Motor neuron (in vitro differentiated cells): Measurements from ENCODE around the gene SEMA5B. TPM values are rescaled to one million over a fixed set of nuclear protein-coding genes. Genes with fewer than 3 reads are reported as not detected.

Experiments
- ATAC-seq, 8 experiments: fragments of 200-7000 bp; cut with Tn5 transposase; replicated peaks in 6 of 8; 2 replicates each; pipeline ENCODE4 v1.8.0; 2021; ENCODE audit warnings: mild to moderate bottlenecking in 8 of 8, moderate library complexity in 8 of 8
- H3K27ac ChIP-seq, 2 donors: fragments of 250-450 bp; sonication (Bioruptor Pico); 2 replicates each; pipeline ENCODE4 v1.9.0; 2021; ENCODE audit warnings: antibody characterized with exemption in 2 of 2, mild to moderate bottlenecking in 2 of 2, moderate library complexity in 1 of 2
- H3K4me1 ChIP-seq, 2 donors: fragments of 250-450 bp; sonication (Bioruptor Pico); replicated peaks in 1 of 2; 2 replicates each; pipeline ENCODE4 v1.6.1; 2021; ENCODE audit warnings: antibody characterized with exemption in 2 of 2, mild to moderate bottlenecking in 2 of 2, moderate library complexity in 1 of 2
- H3K4me3 ChIP-seq, 5 donors: fragments of 250-450 bp; sonication (Bioruptor Pico); 2 replicates each; pipeline ENCODE4 v1.9.0; 2021; ENCODE audit warnings: antibody characterized with exemption in 5 of 5, mild to moderate bottlenecking in 5 of 5, moderate library complexity in 4 of 5
- WGBS, 10 experiments: fragments of 450-650 bp; shearing (Covaris generic); methylation state at CpG; one replicate each; pipeline ENCODE4 v1.0.0; 2022; 5-methylcytosine and 5-hydroxymethylcytosine counted together
- in situ Hi-C, 9 experiments: fragments of 400-800 bp; cut with MboI; loops; one replicate each; pipeline ENCODE4 v1.15.0; 2021; ENCODE audit warnings: low sequenced_read_pairs in 9 of 9, low pct_unique_long_range_greater_than_20kb in 2 of 9; ENCODE audit not compliant: unreplicated experiment in 9 of 9
- total RNA-seq, 8 experiments: library from RNA; unstranded; fragments of 300-600 nt; gene quantifications; 2 replicates each; pipeline versions ENCODE4 v1.2.3 to v1.2.4, GENCODE V29; 2022

SEMA5B gene
- total RNA-seq, 8 experiments from 2014 or later = 0.38 to 34.5 (median 21.4) TPM

DNA sequence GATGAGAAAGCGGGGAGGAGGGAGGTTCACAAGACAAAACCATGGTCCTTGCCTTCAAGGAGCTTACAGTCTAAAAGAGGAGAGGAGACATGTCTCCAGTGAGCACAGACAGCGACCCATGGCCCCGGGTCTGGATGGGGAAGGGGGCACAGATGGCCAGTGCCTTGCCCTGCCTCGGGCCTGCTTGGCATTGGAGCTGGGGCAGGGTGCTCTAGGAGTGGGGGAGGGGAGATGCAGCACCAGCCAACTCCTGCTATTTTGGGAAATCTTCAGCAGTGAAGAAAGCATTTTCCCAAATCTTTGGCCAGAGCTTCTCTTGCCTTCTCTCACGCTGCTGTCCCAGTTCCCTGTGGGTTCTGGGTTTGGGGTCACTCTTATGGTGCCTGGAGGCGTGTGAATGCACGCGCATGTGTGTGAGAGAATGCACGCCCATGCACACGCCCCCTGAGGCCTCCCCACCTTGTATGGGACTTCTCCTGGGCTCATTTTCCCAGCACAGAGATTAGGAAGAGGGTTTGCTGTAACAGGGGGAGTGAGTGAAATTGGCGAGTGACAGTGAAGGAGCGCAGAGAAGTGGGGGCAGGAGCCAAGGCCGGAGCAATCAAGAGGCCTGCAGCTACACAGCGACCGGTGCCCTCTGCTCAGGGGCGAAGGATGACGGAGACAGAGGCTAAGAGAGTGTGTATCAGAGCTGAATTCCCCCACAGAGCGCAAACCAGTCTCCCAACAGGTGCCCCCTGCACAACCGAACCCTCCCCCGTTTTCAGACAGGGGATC lies 71.5 kb downstream of the SEMA5B start:
- in situ Hi-C loops = no loop called here
- Histone ChIP-seq H3K4me1 (peaks cover 11 to 22% of the 10 kb centered on the region in 2 donors), H3K27ac (no peak overlapping the region), H3K4me3 (no peak overlapping the region)
- ATAC-seq = no peak
- 27 to 100% (median 87%) methylated on average over 1 to 3 of the region's 20 CpGs; no CpG with 5 or more reads in 4 of the 10 experiments for WGBS, 10 experiments

DNA sequence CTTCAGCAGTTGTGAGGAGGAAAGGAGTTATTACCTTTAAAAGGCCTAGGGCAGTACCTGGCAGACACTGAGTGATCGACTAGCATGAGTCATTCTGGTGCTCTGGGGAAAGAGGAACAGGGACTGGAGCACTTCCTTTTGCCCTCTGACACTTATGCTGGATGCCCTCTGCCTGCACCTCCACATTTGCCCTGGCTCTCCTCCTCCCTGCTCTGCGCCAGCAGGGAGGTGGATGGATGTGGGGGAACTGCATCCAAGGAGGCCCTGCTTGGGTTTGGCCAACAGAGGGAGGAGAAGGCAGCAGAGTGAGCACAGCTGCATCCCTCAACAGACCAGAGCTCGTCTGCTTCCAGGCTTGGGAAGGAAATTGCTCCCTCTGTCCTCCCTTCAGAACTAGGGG lies 75.0 kb downstream of the SEMA5B start:
- peak in 6 of 8 experiments; percentile 47 to 81 (median 72) for ATAC-seq
- in situ Hi-C loops = no loop called here

DNA sequence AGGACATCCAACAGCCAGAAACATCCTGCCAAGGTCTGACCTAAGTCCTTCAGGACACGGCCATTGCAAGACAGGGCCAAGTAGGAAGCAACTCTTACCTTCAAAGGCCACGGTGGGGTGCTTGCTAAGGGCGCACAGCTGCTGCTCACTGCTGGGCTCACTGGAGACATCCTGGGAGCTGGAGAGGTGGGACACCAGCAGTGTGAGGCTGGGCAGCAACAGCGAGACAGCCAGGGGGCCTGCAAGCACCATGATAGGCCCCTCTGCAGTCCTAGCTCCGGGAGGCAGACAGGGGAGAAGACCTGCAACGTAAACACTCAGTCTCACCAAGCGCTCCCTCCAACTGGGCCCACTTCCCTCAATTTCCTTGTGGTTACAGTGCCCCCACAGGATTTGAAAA lies 79.2 kb downstream of the SEMA5B start:
- in situ Hi-C loops = loop anchor here in 3 of 9 experiments (10.0 to 25.0 kb wide), 2 partner anchors 76 to 89 kb away; partner anchors contain the start of gene SEMA5B (in 3 of the 3)
- WGBS, 10 experiments = 39 to 100% (median 92%) methylated on average over 1 to 4 of the region's 7 CpGs; no CpG with 5 or more reads in 6 of the 10 experiments
- peak in 6 of 8 experiments; percentile 50 to 79 (median 68) for ATAC-seq
- Histone ChIP-seq H3K27ac (no peak overlapping the region), H3K4me1 (peaks cover 20 to 35% of the 10 kb centered on the region in 2 donors), H3K4me3 (no peak overlapping the region)

More for the DNA sequence above, 75.0 kb downstream of the SEMA5B start:
- 40 to 100% (median 90%) methylated on average over 1 of the region's 3 CpGs; no CpG with 5 or more reads in 6 of the 10 experiments for WGBS, 10 experiments
- Histone ChIP-seq H3K4me3 (no peak overlapping the region), H3K27ac (no peak overlapping the region), H3K4me1 (peaks cover 7 to 11% of the 10 kb centered on the region in 2 donors)

DNA sequence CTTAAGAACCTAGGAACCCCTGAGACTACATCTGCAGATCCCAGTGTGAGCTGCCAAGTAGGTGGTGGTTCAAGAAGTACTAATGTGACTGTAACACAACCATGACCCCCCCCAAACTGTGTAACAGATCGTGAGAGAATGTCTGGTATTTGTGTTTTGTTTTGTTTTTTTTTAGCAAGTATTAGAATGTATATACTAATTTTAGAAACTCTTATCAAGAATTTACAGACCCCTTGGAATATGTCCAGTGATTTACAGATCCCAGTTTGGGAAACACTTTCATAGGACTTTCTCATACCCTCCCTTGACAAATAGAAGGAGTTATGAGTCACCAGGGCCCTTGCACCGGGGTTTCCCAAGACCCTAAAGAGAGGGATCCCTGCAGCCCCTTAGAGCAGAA lies 79.8 kb downstream of the SEMA5B start:
- WGBS, 10 experiments = 43 to 100% (median 90%) methylated on average over 1 to 2 of the region's 2 CpGs; no CpG with 5 or more reads in 5 of the 10 experiments
- peaks cover 20 to 34% of the 10 kb centered on the region in 2 donors for H3K4me1 ChIP-seq
- no peak for ATAC-seq
- H3K27ac ChIP-seq = no peak overlapping the region
- no peak overlapping the region for H3K4me3 ChIP-seq
- in situ Hi-C loops = loop anchor here in 3 of 9 experiments (10.0 to 25.0 kb wide), 2 partner anchors 77 to 90 kb away; partner anchors contain the start of gene SEMA5B (in 3 of the 3)

- 80 to 100% (median 100%) methylated on average over 1 to 6 of the region's 7 CpGs; no CpG with 5 or more reads in 5 of the 10 experiments for WGBS, 10 experiments
- H3K4me1 ChIP-seq = peaks cover 20 to 31% of the 10 kb centered on the region in 2 donors
- no peak overlapping the region for H3K27ac ChIP-seq
- no peak overlapping the region for H3K4me3 ChIP-seq
- in situ Hi-C loops = loop anchor here in 3 of 9 experiments (10.0 to 25.0 kb wide), 2 partner anchors 78 to 90 kb away; partner anchors contain the start of gene SEMA5B (in 3 of the 3)
- ATAC-seq = no peak
These were observed 80.4 kb downstream of the SEMA5B start for GRCh38 chr3:122947196-122947595.

DNA sequence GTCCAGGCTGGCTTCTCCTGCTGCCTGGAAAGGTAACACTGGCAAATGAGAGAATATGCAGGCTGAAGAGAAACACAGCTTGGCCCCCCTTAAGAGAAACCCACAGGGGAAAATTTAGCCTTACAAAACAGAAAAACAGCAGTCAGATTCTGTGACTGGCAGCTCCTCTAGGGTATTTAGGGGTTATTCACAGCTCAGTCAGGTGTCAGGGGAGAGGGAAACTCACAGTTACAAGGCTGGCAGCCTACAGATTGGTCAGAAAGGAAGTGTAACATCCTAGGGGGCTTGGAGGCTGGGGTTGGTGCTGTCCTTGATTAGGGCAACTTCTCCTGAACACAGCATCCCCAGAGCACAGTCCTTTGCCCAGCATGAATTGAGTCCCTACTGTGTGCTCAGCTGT lies 81.4 kb downstream of the SEMA5B start:
- no peak for ATAC-seq
- no peak overlapping the region for H3K27ac ChIP-seq
- no peak overlapping the region for H3K4me3 ChIP-seq
- H3K4me1 ChIP-seq = peaks cover 20 to 31% of the 10 kb centered on the region in 2 donors
- in situ Hi-C loops = loop anchor here in 3 of 9 experiments (10.0 to 25.0 kb wide), 2 partner anchors 79 to 91 kb away; partner anchors contain the start of gene SEMA5B (in 3 of the 3)

DNA sequence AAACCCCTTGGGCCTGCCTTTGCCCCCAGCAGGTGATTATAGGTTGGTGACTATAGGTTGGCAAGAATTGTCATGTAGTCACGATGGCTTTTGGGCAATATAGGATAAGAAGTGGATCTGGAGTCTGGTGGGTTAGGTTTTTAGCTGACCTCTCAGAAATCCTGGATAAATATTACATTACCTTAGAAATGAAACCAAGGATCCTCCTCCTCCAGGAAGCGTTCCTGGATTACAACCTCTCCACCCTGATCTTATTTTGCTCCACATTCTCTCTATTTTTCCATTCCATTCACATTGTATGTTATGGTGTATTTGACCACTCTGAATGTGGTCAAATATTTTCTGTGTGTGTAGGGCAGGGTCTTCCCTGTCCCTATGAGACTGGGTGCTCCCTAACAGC lies 82.3 kb downstream of the SEMA5B start:
- in situ Hi-C loops = loop anchor here in 3 of 9 experiments (10.0 to 25.0 kb wide), 2 partner anchors 80 to 92 kb away; partner anchors contain the start of gene SEMA5B (in 3 of the 3)

GRCh38 chr3:122944671-122945161 lies 82.8 kb downstream of the SEMA5B start:
- peak; percentile 9 to 85 (median 76) for ATAC-seq
- peaks cover 30 to 40% of the 10 kb centered on the region in 2 donors for H3K4me1 ChIP-seq
- in situ Hi-C loops = loop anchor here in 3 of 9 experiments (10.0 to 25.0 kb wide), 2 partner anchors 80 to 93 kb away; partner anchors contain the start of gene SEMA5B (in 3 of the 3)
- no peak overlapping the region for H3K4me3 ChIP-seq
- 25 to 92% (median 78%) methylated on average over 1 to 7 of the region's 7 CpGs; no CpG with 5 or more reads in 5 of the 10 experiments for WGBS, 10 experiments
- peak overlapping the region; percentile 25 to 65 for H3K27ac ChIP-seq

More for the DNA sequence above, 82.3 kb downstream of the SEMA5B start:
- WGBS, 10 experiments = 50 to 100% (median 100%) methylated on average over 1 to 2 of the region's 2 CpGs; no CpG with 5 or more reads in 3 of the 10 experiments
- no peak for ATAC-seq
- Histone ChIP-seq H3K27ac (no peak overlapping the region), H3K4me1 (peaks cover 30 to 35% of the 10 kb centered on the region in 2 donors), H3K4me3 (no peak overlapping the region)

- in situ Hi-C loops = loop anchor here in 3 of 9 experiments (10.0 to 25.0 kb wide), 2 partner anchors 81 to 93 kb away; partner anchors contain the start of gene SEMA5B (in 3 of the 3)
- ATAC-seq = no peak
- Histone ChIP-seq H3K4me1 (peaks cover 33 to 48% of the 10 kb centered on the region in 2 donors), H3K27ac (no peak overlapping the region), H3K4me3 (no peak overlapping the region)
- WGBS, 10 experiments = 17 to 86% (median 68%) methylated on average over 1 to 3 of the region's 3 CpGs; no CpG with 5 or more reads in 4 of the 10 experiments
These were observed 83.8 kb downstream of the SEMA5B start for GRCh38 chr3:122943828-122944190.

- Histone ChIP-seq H3K27ac (no peak overlapping the region), H3K4me1 (peaks cover 30 to 48% of the 10 kb centered on the region in 2 donors), H3K4me3 (no peak overlapping the region)
- ATAC-seq = peak; percentile 28 to 91 (median 57)
- 50 to 83% methylated on average over 1 to 2 of the region's 23 CpGs; no CpG with 5 or more reads in 8 of the 10 experiments for WGBS, 10 experiments
- in situ Hi-C loops = loop anchor here in 3 of 9 experiments (10.0 to 25.0 kb wide), 2 partner anchors 82 to 94 kb away; partner anchors contain the start of gene SEMA5B (in 3 of the 3)
These were observed 84.4 kb downstream of the SEMA5B start for GRCh38 chr3:122942937-122943827.

DNA sequence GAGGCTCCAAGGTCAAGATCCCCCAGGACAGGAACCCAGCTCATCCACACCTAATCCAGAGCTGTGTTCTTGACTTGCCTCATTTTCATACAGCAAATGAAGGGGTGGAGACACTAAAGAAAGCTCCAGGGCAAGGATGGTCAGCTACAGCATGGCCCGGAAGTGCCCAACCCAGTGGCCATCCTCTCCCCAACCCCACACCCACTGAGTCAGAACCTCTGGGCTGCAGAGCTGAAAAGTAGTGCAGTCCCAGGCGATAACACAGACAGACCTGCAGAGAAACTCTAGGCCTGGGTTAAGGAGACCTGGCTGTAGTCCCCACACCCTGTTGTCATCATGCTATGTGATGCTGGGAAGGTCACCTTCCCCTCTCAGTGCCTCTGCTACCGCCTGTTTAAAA lies 85.3 kb downstream of the SEMA5B start:
- 0 to 100% (median 54%) methylated on average over 1 to 2 of the region's 3 CpGs; no CpG with 5 or more reads in 6 of the 10 experiments for WGBS, 10 experiments
- Histone ChIP-seq H3K27ac (no peak overlapping the region), H3K4me3 (no peak overlapping the region), H3K4me1 (peaks cover 29 to 46% of the 10 kb centered on the region in 2 donors)
- in situ Hi-C loops = loop anchor here in 3 of 9 experiments (10.0 to 25.0 kb wide), 2 partner anchors 83 to 95 kb away; partner anchors contain the start of gene SEMA5B (in 3 of the 3)
- peak in 3 of 8 experiments; percentile 39 to 72 (median 70) for ATAC-seq
